ENCODE data around the gene LMOD2. TPM values are rescaled to one million over a fixed set of nuclear protein-coding genes. Genes with fewer than 3 reads are reported as not detected.
A peak's percentile ranks its signal among the peaks of the same experiment; 100 is the strongest.

LMOD2 gene
- total and polyA plus RNA-seq, 10 of the 15 experiments (the other 5 are each of a cell fraction or from before 2014, with no cell fraction given): not detected

DNA sequence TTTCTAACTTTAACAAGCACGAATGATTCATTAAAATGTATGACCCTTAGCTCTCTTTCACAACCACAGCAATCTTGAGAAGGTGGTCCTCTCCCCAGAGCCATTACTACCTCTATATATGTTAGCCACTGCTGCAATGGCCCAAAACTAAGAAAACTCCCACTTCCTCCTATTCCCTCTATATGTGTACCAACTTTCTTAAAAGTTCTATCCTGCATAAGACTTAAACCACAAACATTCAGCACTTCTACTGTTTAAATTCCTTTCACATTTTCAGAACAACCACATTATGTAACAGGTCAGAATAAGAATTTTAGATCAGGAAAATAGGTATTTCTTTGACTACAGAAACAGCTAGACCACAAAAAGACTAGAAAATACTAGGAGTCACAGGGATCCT, 57.0 kb downstream of the LMOD2 start:
- ChIA-PET POLR2A (no interaction called here), CTCF (interaction anchor here (0.6 kb wide), 1 partner anchor 20 kb away, joined by 3 read pairs; no protein-coding TSS in a partner anchor), RAD21 (ENCODE audit: unreplicated experiment) (interaction anchor here (0.7 to 0.8 kb wide), 2 partner anchors 36 to 160 kb away, joined by 3 read pairs; partner anchors contain the start of gene WASL), SMC1A (ENCODE audit: uncharacterized antibody, unreplicated experiment) (no interaction called here)
- DNase-seq (ENCODE audit: low read depth, low spot score) (no peak), FAIRE-seq (no peak), ATAC-seq (peak; percentile 64)
- Histone ChIP-seq H3K27me3 (replicated peaks in 1 of 2; ENCODE audit: control insufficient read depth in 2 of 2, insufficient read depth in 2 of 2, low read length in 1 of 2) (no peaks in the 10 kb centered on the region), H3K27ac (ENCODE audit: control insufficient read depth, insufficient read depth) (no peak overlapping the region; the same call in 1 of the 2 replicates), H3K4me2 (ENCODE audit: control insufficient read depth, insufficient read depth) (peak overlapping the region; percentile 12; the same call in 1 of the 2 replicates), H3K9me3 (replicated peaks; ENCODE audit: control insufficient read depth, insufficient read depth, low read length) (no peaks in the 10 kb centered on the region), H3K4me1 (ENCODE audit: control insufficient read depth, insufficient read depth, low read length) (peaks cover 5% of the 10 kb centered on the region), H3K4me3 (no peak overlapping the region), H2AFZ (ENCODE audit: control insufficient read depth, low read depth, low read length) (no peak overlapping the region), H3K36me3 (ENCODE audit: control insufficient read depth in 2 of 2, insufficient read depth in 2 of 2, low read length in 1 of 2) (peaks cover 2% of the 10 kb centered on the region in 2 experiments; a peak in 3 of 4 replicates), H3K79me2 (ENCODE audit: control insufficient read depth, insufficient read depth, low read length) (peaks cover 20% of the 10 kb centered on the region), H4K20me1 (ENCODE audit: control insufficient read depth, insufficient read depth) (no peaks in the 10 kb centered on the region), H3K9ac (ENCODE audit: control insufficient read depth, insufficient read depth, low read length) (no peak overlapping the region)
- no TSS peak for BruUV-seq (replicated peaks)
- TF ChIP-seq ZBTB11 (CRISPR knock-in tag; IDR thresholded peaks at IDR 0.05): no peak
- no peak for TF ChIP-seq TARDBP (IDR thresholded peaks at IDR 0.05; ENCODE audit: borderline replicate concordance)
- no peak for TF ChIP-seq SRF (IDR thresholded peaks at IDR 0.05; ENCODE audit: low read depth in 2 of 2, low read length in 2 of 2)
- TF ChIP-seq RUNX3 (IDR thresholded peaks at IDR 0.05; ENCODE audit: low read length): peak; percentile 56
- no peak for TF ChIP-seq DPF2 (IDR thresholded peaks at IDR 0.05)
- TF ChIP-seq NFIC (IDR thresholded peaks at IDR 0.05; ENCODE audit: low read depth, low read length): no peak
- TF ChIP-seq RB1 (IDR thresholded peaks at IDR 0.05; ENCODE audit: borderline replicate concordance): no peak
- TF ChIP-seq, protein P1, sequence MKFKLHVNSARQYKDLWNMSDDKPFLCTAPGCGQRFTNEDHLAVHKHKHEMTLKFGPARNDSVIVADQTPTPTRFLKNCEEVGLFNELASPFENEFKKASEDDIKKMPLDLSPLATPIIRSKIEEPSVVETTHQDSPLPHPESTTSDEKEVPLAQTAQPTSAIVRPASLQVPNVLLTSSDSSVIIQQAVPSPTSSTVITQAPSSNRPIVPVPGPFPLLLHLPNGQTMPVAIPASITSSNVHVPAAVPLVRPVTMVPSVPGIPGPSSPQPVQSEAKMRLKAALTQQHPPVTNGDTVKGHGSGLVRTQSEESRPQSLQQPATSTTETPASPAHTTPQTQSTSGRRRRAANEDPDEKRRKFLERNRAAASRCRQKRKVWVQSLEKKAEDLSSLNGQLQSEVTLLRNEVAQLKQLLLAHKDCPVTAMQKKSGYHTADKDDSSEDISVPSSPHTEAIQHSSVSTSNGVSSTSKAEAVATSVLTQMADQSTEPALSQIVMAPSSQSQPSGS (IDR thresholded peaks at IDR 0.05; ENCODE audit: low read length): peak; percentile 24; the same call in 1 of the 2 replicates
- no peak for TF ChIP-seq NKRF (conservative IDR thresholded peaks at IDR 0.05)
- no peak for TF ChIP-seq STAT1 (conservative IDR thresholded peaks at IDR 0.05)
- peak; percentile 56 for TF ChIP-seq SPI1 (IDR thresholded peaks at IDR 0.05; ENCODE audit: borderline replicate concordance, insufficient read depth, low read depth, low read length)
- TF ChIP-seq FOXM1 (IDR thresholded peaks at IDR 0.05; ENCODE audit: low read depth, low read length): no peak
- WGBS (ENCODE audit: insufficient coverage, insufficient replicate concordance, low lambda C conversion rate, missing lambda C conversion rate): 0% methylated on average over 1 of the region's 1 CpG
- intact Hi-C loops (cut with micrococcal nuclease; ENCODE audit: unreplicated experiment) (no loop called here), in situ Hi-C loops (cut with MboI) (no loop called here)

Data from GM12878 (cell line).